Panc1 (cell line): Measurements from ENCODE around the gene SH3BGR.

ENCODE experiments used
- CTCF ChIP-seq: fragments of 450-650 bp; IDR thresholded peaks from 2 replicates; pipeline ENCODE4 v1.5.1; 2017; ENCODE audit warnings: mild to moderate bottlenecking
- POLR2AphosphoS5 ChIP-seq: IDR thresholded peaks from 2 replicates; pipeline ENCODE4 v1.6.1; 2012; ENCODE audit warnings: mild to moderate bottlenecking, low read depth, low read length, moderate library complexity
- REST ChIP-seq, 2 experiments: IDR thresholded peaks; 2 replicates each; pipeline ENCODE4 v1.6.1; 2011 to 2012; ENCODE audit warnings: low read depth in 2 of 2, control low read depth in 1 of 2, low read length in 1 of 2, mild to moderate bottlenecking in 1 of 2, moderate library complexity in 1 of 2; ENCODE audit not compliant: insufficient read depth in 1 of 2
- TCF7L2 ChIP-seq: IDR thresholded peaks from 2 replicates; pipeline ENCODE4 v1.6.1; 2011; ENCODE audit warnings: mild to moderate bottlenecking, low read depth, low read length, inconsistent platforms

DNA sequence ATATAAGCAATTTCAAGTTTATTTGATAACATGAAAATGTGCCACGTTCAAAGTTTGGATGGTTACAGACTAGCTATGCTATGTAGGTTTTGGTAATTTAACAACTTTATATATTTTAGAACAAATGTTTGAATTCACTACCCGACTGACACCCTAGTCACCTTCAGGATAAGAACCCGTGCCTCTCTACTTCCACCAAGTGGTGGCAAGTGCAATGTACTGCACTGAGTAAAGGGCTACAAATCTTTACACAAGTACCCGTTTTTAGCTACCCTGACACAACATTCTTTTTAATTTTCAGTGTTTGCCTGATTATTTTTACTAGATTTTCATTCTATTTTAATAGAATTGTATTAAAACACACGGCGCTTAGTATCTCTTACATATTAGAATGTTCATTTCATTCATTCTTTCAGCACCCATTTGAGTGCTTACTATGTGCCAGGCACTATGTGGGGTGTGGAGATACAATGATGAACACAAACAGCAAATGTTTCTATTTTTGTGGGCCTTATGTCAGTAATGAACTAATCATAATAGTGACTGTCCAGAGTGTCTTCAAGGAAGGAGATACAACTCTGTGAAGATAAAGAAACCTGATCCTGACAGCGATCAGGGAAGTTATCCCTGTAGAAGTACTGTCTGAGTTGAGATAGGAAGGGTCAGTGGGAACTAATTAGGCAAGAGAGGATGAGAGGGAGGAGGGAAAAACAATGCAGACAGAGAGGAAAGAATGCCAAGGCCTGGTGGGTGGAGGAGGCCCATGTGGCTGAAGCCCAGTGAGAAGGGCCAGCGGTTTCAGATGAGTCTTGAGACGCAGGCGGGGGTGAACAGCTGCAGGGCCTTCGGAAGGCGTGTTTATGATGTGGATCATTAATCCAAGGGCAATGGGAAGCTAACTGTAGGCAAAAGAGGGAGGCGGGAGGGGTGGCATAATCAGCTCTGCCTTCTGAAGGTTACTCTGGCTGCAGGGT lies 10.0 kb upstream of the SH3BGR start:
- peak; percentile 77; the same call in 1 of the 2 replicates for TF ChIP-seq CTCF
- no peak for TF ChIP-seq REST (IDR thresholded peaks at IDR 0.05; ENCODE audit: insufficient read depth in 1 of 2, low read depth in 2 of 2, low read length in 1 of 2)
- TF ChIP-seq POLR2AphosphoS5 = no peak
- no peak for TF ChIP-seq TCF7L2
